Stimulated activated naive CD4-positive, alpha-beta T cell (primary cell): ENCODE results near the gene CIDEC.
"Not testable (repeated sequence)": the region's sequence is repeated elsewhere in the genome, so short reads cannot be mapped to it uniquely, and the experiment has no call there.

ENCODE experiments used
- DNase-seq, 6 experiments: peaks; one replicate each; lab custom pipeline; 2025; lab: John Stamatoyannopoulos, UW

CIDEC gene

GRCh38 chr3:9875448-9875847, 4.6 kb downstream of the CIDEC start:
- no peak for DNase-seq

- not testable (repeated sequence) for DNase-seq
These were observed 8.0 kb downstream of the CIDEC start for GRCh38 chr3:9872067-9872466.

- no peak for DNase-seq
These were observed 9.1 kb downstream of the CIDEC start for GRCh38 chr3:9870978-9871377.

- no peak for DNase-seq
These were observed 10.1 kb downstream of the CIDEC start for GRCh38 chr3:9869955-9870354.

- no peak for DNase-seq
These were observed 12.9 kb downstream of the CIDEC start for GRCh38 chr3:9867106-9867505.

- DNase-seq: no peak
These were observed 13.4 kb downstream of the CIDEC start for GRCh38 chr3:9866639-9867038.

- DNase-seq: not testable (repeated sequence)
These were observed 14.9 kb downstream of the CIDEC start for GRCh38 chr3:9865125-9865637.

- no peak for DNase-seq
These were observed 15.7 kb downstream of the CIDEC start for GRCh38 chr3:9864200-9864927.

- DNase-seq: no peak
These were observed 16.8 kb downstream of the CIDEC start for GRCh38 chr3:9863058-9863772.

GRCh38 chr3:9862391-9863057, 17.5 kb downstream of the CIDEC start:
- peak in 2 of 6 experiments; percentile 2 to 7 for DNase-seq

- DNase-seq: no peak
These were observed 18.4 kb downstream of the CIDEC start for GRCh38 chr3:9861626-9862130.

- DNase-seq: no peak
These were observed 18.9 kb downstream of the CIDEC start for GRCh38 chr3:9861201-9861600.

GRCh38 chr3:9859530-9860025, 20.5 kb downstream of the CIDEC start:
- DNase-seq: no peak

- no peak for DNase-seq
These were observed 24.5 kb downstream of the CIDEC start for GRCh38 chr3:9855594-9855993.

- DNase-seq: not testable (repeated sequence)
These were observed 25.6 kb downstream of the CIDEC start for GRCh38 chr3:9854291-9854940.

GRCh38 chr3:9852528-9852927, 27.5 kb downstream of the CIDEC start:
- DNase-seq: no peak

- not testable (repeated sequence) for DNase-seq
These were observed 28.1 kb downstream of the CIDEC start for GRCh38 chr3:9851926-9852325.

GRCh38 chr3:9851383-9851782, 28.7 kb downstream of the CIDEC start:
- DNase-seq: not testable (repeated sequence)

- peak in 3 of 6 experiments; percentile 6 to 47 (median 31) for DNase-seq
These were observed 31.2 kb downstream of the CIDEC start for GRCh38 chr3:9848860-9849259.

- not testable (repeated sequence) for DNase-seq
These were observed 32.2 kb downstream of the CIDEC start for GRCh38 chr3:9847870-9848269.

GRCh38 chr3:9846931-9847488, 33.0 kb downstream of the CIDEC start:
- DNase-seq: no peak
